ENCODE measurements around the gene TIAM1.

GRCh38 chr21:31232344-31232743 lies 111.7 kb downstream of the TIAM1 start:
- no peak for TF ChIP-seq CTCF (IDR thresholded peaks at IDR 0.05)
- TF ChIP-seq POLR2AphosphoS5 (IDR thresholded peaks at IDR 0.05), result no peak
